GM21723 (cell line): ENCODE results near the gene ADAMTS10.
"Not testable (repeated sequence)": the region's sequence is repeated elsewhere in the genome, so short reads cannot be mapped to it uniquely, and the experiment has no call there.

ENCODE experiments used
- ATAC-seq: cut with Tn5 transposase; IDR thresholded peaks from one replicate; pipeline ENCODE4 v1.9.1; 2021; ENCODE audit warnings: mild to moderate bottlenecking, moderate library complexity; ENCODE audit not compliant: unreplicated experiment

The ADAMTS10 gene

DNA sequence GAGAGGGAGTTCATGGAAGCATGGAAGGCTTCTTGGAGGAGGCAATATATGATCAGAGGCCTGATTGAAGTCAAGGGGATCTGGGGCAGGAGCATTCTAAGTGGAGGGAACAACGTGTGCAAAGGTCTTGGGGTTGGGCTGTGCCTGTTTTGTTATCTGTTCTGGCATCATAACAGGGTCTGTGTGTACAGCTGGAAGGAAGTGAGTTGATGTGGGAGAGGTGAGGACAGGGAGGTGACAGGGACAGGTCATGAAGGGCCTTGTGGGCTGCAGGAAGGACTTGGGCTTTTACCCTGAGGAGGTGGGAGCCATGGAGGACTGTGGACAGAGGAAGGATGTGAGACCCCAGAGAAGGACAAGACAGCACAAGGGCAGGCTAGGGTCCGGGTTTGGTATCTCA is 18.7 kb upstream of the ADAMTS10 start:
- ATAC-seq, result no peak

DNA sequence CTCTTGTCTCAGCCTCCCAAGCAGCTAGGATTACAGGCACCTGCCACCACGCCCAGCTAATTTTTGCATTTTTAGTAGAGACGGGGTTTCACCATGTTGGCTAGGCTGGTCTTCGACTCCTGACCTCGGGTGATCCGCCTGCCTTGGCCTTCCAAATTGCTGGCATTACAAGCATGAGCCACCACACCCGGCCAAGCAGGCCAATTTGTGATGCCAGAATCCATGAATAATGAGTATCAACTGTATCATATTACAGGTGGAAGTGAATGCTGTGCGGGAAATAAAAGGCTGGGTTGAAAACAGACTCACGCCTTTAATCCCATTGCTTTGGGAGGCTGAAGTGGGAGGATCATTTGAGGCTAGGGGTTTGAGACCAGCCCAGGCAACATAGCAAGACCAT is 16.3 kb upstream of the ADAMTS10 start:
- no peak for ATAC-seq

DNA sequence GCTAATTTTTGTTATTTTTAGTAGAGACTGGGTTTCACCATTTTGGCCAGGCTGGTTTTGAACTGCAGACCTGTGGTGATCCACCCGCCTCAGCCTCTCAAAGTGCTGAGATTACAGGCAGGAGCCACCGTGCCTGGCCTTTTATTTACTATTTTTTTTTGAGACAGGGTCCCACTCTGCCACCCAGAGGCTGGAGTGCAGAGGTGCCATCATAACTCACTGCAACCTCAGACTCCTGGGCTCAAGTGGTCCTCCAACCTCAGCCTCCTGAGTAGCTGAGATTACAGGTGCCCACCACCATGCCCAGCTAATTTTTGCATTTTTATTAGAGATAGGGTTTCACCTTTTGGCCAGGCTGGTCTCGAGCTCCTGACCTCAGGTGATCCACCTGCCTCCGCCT is 12.4 kb upstream of the ADAMTS10 start:
- not testable (repeated sequence) for ATAC-seq

DNA sequence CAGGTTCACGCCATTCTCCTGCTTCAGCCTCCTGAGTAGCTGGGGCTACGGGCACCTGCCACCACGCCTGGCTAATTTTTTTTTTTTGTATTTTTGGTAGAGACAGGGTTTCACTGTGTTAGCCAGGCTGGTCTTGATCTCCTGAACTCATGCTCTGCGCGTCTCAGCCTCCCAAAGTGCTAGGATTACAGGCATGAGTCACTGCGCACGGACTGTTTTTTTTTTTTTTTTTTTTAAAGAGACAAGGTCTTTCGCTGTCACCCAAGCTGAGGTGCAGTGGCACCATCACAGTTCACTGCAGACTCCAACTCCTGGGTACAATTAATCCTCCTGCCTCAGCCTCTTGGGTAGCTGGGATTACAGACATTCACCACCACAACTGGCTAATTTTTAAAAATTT is 8.2 kb upstream of the ADAMTS10 start:
- no peak for ATAC-seq

DNA sequence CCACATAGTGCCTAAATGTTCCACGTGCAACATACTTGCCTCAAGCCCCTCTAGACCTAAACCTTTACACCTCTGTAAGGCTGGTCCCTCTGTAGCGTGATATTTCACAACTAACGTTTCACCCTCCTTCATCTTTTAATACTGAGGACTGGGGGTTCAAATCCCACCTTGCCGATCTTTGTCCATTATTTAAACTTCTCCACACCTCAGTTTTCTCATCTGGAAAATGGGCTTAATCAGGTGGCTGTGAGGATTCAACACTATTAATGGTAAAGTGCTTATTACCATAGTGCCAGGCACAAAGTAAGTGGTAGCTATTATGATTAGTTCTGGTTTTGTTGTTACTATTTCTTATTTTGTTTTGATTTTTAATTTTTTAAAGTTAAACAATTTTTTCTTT is 7.5 kb upstream of the ADAMTS10 start:
- no peak for ATAC-seq

DNA sequence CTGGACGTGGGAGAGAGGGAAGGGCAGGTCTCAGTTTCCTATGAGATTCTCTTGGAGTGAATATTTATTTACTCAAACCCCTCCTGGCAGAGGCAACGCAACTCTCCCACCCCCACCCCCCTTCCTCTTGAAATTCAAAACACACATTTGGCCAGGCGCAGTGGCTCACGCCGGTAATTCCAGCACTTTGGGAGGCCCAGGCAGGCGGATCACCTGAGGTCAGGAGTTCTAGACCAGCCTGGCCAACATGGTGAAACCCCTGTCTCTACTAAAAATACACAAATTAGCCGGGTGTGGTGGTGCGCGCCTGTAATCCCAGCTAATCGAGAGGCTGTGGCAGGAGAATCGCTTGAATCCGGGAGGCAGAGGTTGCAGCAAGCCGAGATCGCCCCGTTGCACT is 6.8 kb upstream of the ADAMTS10 start:
- ATAC-seq, result not testable (repeated sequence)

DNA sequence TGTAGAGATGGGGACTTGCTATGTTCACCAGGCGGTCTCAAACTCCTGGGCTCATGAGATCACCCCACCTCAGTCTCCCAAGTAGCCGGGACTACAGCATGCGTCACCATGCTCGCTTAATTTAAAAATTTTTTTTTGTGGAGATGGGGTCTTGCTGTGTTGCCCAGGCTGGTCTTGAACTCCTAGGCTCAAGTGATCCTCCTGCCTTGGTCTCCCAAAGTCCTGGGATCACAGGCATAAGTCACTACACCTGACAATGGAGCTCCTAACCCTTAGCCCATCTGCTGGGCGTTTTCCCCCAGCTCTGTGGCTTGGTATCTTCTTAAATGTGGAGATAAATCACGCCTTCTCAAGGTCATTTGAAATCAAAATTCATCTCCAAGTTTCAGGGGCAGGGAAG is 6.3 kb upstream of the ADAMTS10 start:
- ATAC-seq, result no peak

DNA sequence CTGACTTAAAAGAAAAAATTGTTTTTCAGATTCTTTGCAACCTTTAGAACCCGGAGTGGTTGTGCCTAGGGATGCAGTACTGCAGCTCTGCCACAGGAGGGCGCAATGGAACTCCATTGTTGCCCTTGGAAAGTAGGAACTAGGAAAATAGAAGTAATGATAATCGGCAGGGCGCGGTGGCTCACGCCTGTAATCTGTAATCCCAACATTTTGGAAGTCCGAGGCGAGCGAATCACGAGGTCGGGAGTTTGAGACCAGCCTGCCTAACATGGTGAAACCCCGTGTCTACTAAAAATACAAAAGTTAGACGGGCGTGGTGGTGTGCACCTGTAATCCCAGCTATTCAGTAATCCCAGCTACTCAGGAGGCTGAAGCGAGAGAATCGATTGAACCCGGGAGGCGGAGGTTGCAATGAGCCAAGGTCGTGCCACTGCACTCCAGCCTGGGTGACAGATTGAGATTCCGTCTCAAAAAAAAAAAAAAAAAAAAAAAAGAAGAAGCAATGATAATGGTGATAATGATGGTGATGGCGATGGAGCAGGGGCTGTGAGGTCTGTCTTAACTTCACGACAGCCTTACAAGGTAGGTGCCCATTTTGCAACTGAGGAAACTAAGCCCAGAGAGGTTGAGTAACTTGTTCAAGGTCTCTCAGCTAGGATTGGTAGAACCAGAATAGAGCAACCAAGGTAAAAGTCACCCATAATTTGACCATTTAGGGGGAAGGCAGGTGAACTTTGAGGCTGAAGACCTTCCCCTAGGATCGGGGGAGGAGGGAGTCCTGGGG is 5.5 kb upstream of the ADAMTS10 start:
- ATAC-seq, result no peak

DNA sequence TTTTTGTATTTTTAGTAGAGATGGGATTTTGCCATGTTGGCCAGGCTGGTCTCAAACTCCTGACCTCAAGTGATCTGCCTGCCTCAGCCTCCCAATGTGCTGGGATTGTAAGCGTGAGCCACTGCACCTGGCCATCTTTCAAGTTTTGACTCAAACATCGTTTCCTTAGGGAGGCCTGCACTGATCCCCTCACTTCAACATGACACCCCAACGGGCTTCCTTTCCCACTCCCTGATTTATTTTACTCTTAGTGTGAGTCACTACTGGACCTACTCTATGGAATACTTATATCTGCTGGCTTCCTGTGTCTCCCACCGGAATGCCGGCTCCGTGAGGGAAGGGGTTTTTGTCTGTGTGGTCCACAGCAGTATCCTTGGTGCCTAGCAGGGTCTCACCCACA is 4.5 kb upstream of the ADAMTS10 start:
- no peak for ATAC-seq

DNA sequence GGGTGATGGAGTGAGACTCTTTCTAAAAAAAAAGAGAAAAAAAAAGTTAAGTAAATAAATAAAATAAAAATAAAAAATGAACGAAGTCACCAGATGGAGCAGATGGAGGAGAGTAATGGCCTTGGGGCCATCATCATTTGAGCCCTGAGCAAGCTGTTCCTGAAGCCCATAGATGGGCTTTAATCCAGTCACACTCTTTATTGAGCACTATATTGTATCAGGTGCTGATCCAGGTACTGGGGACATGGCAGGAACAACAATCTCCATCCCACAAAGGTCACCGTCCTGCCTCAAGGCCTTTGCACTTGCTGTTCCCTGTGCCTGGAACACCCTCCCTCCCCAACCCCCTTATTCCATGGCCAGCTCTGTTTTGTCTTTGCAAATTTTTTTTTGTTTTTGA is 3.9 kb upstream of the ADAMTS10 start:
- no peak for ATAC-seq

DNA sequence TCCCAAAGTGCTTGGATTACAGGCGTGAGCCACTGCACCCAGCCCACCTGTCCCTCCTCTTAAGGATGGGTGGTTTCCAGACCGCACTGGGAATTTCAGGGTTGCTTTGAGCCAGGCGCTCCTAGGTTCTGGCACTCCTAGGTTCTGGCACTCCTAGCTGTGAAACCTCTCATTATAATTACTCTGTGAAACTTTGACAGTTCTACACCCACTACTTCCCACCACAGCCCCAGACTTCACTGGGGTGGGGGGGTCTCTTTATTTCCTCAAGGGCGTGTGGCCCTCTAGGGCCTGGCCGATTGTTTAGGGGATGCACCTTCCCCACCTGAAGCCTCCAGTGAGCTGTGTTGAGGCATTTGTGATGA is 2.3 kb upstream of the ADAMTS10 start:
- no peak for ATAC-seq

DNA sequence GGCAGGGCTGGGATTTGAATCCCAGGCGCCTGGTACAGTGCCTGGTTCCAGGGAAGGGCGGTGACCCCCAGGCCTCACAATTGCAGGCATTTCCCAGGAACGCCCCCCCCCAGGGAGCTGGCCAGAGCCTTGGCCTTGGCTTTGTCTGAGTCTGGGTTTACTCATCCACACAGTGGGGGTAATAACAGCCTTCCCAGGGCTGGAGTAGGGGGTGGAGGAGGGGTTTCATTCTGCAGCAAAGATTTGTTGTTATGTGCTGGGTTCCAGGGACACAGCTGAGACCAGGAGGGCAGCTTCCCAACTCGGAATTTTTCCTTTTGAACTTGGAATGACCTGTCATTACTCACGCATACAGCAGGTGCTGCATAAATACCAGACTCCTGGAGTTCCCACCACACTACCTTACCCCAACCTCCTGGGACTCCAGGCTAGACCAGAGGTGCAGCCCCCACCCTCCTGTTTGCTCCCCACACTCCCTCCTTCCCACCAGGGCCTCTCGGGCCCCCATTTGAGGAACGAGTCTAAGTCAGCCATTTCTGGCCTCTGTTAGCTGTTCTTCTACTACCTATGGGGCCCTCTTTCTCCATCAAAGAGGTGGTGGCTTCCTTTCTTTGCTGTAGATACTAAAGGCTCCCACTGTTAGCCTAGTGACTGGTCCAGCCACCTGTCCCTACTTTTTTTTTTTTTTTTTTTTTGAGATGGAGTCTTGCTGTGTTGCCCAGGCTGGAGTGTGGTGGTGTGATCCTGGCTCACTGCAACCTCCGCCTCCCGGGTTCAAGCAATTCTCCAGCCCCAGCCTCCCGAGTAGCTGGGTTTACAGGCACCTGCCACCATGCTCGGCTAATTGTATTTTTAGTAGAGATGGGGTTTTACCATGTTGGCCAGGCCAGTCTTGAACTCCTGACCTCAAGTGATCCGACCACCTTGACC is 1.6 kb upstream of the ADAMTS10 start:
- no peak for ATAC-seq

DNA sequence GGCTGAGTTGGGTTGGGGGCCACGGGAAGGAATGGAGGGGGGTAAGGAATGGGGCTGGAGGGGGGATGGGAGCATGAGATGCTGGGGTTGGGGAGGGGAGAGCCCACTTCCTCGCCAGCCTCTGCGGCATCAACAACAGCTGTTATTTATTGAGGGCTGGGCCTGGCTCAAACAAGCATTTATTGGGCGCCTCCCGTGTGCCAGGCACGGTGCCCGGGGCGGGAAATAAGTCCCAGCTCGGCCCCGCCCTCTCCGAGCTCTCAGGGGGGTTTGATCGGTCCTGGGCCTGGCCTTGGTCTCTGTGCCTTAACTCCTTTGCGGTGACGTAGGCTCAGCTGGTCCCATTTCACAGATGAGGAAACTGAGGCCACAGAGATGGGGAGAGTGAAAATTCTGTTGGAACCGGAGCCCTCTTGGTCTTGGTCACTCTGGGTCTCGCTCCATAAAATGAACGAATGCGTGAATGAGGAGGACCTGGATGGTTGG is 919 bp upstream of the ADAMTS10 start:
- no peak for ATAC-seq

DNA sequence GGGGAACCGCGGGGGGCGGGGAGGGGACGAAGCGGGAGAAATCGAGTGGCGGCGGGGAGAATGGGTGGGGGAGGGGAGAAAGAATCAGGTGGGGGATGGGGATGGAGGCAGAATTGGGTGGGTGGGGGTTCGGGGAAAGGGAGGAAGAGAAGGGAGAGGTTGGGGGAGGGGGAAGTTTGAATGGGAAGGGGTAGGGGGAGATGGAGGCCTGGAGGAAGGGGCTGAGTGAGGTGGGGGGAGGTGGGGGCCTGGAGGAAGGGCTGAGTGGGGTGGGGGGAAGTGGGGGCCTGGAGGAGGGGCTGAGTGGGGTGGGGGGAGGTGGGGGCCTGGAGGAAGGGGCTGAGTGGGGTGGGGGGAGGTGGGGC is 403 bp upstream of the ADAMTS10 start:
- ATAC-seq, result no peak

DNA sequence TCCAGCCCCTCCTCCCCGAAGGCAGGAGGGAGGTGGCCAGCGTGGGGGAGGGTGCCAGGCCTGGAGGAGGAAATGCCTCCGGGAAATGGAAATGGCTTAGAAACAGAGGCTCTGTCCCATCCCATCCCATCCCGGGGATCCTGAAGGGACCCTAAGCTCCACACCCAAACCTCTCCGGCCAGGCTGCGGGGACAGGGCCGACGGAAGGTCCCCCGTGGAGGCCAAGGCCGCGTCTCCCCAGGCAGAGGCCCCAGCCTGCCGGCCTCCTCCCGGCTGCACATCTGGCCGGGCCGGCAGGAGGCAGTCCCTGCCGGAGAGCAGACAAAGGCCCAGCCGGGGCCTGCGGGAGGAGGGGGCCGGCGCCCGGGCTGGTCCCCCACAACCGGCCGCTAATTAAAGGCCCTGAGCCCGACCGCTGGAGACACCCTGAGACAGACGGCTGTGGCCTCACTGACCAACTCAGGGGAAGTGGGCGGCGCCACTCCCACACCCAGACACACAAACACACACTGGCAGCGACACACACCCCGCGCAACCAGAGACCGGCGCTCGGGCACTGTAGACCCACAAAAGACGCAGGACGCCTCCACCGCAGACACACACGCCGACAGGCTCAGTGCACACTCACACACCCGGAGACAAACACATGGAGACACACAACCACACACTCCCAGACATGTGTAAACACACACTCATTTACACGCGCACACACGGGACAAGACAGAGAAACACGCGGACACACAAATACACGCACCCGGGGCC is 1.1 kb downstream of the ADAMTS10 start:
- no peak for ATAC-seq

DNA sequence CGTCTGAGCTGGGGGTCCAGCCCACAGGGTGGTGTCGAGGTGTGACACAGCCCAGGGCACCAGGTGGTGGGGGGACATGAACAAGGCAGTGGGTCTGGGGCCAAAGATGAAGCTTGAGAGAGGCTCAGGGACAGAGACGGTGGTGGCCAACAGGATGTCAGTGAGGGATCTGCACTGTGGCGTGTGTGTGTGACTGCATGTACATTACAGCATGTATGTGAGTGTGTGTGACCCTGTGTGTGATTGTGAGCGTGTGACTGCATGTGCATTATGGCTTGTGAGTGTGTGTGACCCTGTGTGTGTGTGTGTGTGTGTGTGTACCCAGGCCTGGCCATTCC is 1.6 kb downstream of the ADAMTS10 start:
- no peak for ATAC-seq

DNA sequence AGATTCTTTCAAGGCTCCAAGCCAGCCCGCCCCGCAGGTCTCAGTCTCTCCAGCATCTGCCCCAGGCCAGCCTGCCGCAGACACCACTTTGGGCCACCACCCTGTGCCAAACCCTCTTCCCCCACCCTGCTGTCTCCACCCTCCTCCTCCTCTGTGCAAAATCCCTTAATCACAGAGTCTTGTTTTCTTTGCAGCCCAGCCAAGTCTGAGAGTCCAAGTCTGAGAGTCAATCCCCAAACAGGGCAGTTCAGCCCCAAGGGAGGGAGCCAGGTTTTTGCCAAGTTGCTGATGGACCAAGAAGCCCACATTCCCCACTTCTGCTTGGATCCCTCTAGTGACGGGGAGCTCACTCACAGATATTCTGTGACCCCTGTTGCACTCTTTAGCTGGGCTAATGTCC is 3.1 kb downstream of the ADAMTS10 start:
- no peak for ATAC-seq

DNA sequence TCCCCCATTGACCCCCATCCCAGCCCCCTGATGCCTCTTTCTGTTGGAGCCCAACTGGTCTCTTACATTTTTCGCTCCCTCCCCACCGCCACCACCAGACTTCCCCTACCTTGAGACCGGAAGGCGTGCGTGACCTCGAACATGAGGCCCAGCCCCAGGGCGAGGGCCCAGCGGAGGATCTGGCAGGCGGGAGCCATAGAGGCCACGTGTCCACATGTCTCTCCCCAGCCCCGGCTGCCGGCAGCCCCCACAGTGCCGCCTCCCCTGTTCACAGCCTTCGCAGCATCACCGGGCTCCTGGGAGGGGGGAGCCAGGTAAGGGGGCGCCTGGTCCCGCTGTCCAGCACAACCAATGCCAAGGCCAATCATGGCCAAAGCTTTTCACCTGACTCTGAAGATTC is 5.0 kb downstream of the ADAMTS10 start:
- no peak for ATAC-seq

DNA sequence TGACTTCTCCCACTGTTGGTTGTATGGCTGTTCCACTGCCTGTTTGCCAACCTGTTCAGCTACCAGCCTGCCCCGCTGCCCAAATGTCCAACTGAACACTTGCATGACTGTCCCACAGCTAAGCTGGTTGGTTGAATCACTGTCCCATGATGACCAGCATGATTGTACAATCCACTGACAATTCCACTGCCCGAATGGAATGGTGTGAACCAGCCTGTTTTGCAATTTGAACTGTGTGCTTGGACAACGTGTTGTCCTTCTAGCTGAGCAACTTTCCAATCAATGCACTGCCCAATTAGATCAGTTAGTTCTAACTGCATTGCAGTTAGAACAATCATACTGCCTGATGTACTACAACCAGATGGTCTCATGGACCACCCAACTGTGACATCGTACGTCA is 8.7 kb downstream of the ADAMTS10 start:
- no peak for ATAC-seq

DNA sequence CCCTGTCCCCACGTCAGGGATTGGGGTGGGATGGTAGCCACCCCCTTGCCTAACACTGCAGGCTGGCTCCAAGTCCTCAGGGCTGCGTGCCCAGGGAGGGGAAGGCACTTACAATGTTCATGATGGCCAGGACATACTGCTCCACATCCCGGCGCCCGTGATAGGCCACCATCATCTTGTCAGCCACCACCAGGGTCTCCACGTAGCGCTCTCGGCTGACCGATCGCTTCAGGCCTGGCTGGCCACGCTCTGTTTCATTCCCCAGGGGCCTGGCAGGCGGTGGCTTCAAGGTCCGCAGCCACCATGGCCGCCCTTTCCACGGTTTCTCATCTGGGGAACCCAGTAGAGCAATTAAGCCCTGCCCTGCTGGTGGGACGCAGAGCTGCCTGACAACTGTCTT is 9.7 kb downstream of the ADAMTS10 start:
- ATAC-seq, result no peak

DNA sequence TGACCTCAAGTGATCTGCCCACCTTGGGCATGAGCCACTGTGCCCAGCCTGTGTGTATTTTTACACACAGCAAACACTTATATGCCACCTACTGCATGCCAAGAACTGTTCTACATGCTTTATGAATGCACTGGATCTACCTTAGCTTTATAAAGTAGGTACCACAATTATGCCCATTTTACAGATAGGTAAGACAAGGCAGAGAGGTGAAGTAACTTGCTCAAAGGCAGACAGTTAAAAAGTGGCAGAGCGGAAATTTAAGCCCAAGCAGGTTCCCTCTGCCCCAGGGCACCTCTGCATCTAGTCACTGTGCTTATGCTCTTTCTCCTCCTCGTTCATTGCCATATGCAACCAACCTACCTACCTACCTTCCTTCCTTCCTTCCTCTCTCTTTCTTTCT is 10.5 kb downstream of the ADAMTS10 start:
- no peak for ATAC-seq

DNA sequence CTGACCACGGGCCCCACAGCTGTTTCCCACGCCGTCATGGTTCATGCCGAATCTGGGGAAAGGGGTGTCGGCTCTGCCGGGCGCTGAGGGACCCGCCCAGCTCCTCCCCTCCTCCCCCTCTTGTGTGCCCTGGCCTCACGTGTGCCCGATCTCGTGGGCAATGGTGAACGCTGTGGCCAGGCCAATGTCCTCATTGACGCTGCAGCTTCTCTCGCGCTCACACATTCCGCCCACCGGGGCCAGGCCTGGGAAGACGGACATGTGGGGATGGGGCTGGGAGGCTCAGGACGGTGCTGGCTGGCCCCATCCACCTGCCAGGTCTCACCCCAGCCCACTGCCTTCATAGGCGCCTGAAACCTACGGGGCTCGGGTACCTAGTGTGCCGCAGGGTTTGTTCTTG is 14.3 kb downstream of the ADAMTS10 start:
- ATAC-seq, result no peak
